ENCODE measurements around the gene RIN3.

The RIN3 gene

DNA sequence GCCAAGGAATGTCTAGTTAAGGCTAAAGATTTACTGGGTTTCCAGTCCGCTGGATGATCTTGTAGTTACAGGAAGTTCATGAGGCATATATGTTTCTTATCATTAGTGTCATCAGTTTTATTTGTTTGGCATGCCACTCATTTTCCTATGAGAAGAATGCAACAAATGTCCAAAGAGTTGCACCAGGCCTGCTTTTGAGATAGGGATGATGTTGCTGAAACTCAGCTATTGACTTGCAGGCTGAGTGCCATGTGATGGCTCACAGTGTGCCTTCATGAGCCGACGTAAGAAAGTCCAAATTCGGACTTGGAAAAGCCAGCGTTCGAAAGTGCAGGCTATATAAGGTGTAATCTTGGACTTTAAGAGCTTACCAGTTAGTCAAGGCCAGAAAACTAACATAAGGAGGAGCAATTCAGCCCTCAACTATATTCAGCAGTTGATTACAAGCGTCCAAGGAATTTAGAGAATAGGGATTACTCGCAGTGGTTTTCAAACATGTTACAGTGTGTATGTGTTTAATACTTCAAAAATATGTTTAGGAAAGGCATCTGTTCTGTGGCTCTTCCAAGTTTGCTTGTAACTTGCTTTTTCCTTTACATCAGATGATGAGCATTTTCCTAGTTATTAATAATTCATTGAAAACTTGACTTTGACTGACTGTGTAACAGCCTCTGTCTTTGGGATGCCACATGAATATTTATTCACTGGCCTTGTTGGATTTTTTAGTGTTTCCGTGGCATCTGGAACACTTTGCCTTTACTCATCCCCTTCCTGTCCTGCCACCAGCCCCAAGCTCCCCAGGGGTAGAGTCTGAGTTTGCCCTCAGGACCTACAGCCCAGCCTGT, 133.6 kb downstream of the RIN3 start:
- intact Hi-C loops (cut with DNase I): no loop called here
- no peak for DNase-seq

DNA sequence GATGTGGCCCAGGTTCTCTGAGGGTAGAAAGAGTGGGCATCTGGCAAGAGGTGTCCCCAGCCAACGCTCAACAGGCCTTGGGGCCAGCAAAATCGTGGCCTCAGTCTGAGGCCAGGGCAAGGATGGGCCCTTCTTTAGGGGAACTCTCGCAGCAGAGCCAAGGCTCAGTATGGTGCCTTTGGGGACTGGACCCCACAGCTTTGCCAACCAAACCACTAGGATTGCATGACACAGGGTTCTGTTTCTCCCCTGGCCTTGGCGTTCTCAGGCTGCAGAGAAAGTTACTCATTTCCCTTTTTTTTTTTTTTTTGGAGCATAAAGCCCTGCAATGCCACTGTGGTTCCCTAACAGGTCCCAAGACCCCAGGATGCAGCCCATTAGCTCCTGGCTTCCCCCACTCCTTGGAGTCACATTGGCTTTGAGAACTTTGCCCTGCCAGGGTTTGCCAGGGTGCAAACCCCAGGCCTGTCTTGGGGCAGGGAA, 134.3 kb downstream of the RIN3 start:
- DNase-seq: no peak
- intact Hi-C loops (cut with DNase I): no loop called here

DNA sequence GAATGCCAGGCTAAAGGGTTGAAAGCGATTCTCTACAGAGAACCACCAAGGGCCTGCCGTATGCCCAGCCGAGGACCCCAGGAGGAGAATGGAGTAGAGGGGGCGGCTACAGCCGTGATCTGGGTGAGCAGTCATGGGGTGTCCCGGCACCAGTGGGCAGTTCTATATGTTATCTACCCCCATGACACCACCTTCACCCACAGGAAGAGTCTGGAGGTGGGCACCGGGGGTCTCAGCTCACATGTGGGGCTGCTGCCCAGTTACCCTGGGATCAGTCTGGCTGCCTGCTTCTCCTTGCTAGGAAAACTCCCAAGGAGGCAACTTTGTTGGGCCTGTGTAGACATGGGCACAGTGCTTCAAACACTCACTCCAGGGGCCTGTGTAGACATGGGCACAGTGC, 135.5 kb downstream of the RIN3 start:
- no peak for DNase-seq
- intact Hi-C loops (cut with DNase I): no loop called here

DNA sequence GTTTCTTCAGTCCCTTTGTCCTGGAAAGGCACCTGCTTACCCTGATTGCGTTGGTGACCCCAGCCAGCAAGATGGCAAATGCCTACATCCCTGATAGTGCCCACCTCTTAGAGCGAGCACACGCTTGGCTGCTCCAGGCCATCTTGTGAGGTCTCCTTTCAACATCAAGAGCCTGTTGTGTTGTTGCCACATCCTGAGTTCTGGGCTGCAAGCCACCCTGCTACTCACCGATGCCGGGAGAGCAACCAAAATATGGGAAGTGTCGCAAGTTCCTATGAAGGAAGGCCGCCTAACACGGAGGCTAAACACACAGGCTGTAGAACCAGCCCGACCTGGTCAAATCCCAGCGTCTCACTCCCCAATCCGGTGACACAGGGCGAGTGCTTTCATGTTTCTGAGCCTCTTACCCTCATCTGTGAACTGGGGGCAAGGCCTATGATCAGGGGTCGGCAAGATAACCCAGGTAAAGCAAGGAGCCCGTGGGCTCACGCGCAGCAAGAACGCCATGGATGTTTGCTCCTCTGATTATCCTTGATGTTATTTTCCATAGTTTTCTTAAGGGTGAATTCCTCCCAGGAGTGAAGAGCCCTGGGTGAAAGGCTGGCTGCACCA, 136.5 kb downstream of the RIN3 start:
- peak in 39 of 42 donors; percentile 18 to 89 (median 54) for DNase-seq
- intact Hi-C loops (cut with DNase I): no loop called here

DNA sequence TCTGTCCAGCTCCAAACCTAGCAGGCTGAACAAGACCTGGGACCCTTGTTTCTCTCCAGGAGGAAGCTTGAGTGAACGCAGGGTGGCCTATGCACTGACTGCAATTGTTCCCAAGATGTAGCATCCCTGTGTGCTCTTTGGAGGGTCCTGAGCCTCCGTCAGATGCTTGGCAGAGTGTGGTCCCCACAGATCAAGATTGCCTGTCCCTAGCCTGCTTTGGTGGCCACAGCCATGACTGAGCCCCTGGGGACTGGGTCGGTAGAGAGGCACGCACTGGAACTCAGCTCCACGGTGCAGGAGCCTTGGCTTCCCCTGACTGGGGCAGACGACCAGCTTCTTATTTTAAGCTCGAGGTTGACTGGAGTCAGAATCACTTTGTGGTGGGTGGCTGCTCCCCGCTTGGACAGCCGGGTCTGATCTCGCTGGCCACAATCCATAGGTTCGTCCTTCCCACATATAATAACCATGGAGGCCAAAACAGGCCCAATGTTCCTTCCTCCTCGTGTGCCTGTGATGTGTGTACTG, 137.1 kb downstream of the RIN3 start:
- no peak for DNase-seq
- intact Hi-C loops (cut with DNase I): no loop called here

DNA sequence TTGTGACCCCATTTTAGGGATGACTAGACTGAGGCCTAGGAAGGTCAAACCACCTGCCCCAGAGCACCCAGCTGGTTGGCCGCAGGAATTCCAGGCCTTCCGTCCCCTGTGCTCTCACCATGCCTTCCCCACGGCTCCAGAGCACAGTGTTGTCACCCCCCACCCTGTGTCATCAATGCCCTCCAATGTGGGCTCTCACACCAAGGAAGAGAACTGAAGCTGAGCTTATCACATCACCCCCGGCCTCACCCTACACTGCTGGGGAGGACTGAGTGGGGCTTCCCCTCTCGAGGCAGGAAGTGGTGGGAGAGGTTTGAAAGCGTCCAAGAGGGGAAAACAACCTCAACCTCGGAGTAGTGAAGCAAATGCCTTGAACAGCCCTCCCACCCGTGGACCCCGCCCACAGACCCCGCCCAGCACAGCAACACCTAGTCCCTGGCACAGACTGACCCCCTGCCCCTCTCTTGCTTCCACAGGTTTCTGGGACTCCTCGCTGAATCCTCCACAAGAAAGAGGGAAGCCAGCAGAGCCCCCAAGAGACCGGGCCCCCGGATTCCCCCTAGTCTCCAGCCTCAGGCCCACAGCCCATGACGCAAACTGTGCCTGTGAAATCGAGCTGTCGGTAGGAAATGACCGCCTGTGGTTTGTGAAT, 137.7 kb downstream of the RIN3 start:
- peak in 32 of 42 donors; percentile 12 to 66 (median 43) for DNase-seq
- intact Hi-C loops (cut with DNase I): no loop called here

DNA sequence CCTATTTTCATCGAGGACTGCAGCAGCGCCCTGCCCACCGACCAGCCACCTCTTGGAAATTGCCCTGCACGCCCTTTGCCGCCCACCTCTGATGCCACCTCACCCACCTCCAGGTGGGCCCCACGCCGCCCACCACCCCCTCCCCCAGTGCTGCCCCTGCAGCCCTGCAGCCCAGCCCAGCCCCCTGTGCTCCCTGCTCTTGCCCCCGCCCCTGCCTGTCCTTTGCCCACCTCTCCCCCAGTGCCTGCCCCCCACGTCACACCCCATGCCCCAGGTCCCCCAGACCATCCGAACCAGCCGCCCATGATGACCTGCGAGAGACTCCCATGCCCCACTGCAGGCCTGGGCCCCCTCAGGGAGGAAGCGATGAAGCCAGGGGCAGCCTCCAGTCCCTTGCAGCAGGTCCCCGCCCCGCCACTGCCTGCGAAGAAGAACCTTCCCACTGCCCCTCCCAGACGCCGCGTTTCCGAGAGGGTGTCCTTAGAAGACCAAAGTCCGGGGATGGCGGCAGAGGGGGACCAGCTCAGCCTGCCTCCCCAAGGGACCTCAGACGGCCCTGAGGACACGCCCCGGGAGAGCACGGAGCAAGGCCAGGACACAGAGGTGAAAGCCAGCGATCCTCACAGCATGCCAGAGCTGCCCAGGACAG, 138.3 kb downstream of the RIN3 start:
- intact Hi-C loops (cut with DNase I): no loop called here
- DNase-seq: peak in 25 of 42 donors; percentile 13 to 61 (median 37)

DNA sequence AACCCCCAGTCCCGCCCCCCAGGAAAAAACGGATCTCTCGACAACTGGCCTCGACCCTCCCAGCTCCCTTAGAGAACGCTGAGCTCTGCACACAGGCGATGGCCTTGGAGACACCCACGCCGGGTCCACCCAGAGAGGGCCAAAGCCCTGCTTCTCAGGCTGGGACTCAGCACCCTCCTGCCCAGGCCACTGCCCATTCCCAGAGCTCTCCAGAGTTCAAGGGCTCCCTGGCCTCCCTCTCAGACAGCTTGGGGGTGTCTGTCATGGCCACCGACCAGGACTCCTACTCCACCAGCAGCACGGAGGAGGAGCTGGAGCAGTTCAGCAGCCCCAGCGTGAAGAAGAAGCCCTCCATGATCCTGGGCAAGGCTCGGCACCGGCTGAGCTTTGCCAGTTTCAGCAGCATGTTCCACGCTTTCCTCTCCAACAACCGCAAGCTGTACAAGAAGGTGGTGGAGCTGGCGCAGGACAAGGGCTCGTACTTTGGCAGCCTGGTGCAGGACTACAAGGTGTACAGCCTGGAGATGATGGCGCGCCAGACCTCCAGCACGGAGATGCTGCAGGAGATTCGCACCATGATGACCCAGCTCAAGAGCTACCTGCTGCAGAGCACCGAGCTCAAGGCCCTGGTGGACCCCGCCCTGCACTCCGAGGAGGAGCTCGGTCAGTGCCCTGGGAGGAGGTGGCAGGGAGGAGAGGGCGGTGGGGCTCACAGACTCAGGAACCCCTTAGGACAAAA, 139.0 kb downstream of the RIN3 start:
- no peak for DNase-seq
- intact Hi-C loops (cut with DNase I): no loop called here

DNA sequence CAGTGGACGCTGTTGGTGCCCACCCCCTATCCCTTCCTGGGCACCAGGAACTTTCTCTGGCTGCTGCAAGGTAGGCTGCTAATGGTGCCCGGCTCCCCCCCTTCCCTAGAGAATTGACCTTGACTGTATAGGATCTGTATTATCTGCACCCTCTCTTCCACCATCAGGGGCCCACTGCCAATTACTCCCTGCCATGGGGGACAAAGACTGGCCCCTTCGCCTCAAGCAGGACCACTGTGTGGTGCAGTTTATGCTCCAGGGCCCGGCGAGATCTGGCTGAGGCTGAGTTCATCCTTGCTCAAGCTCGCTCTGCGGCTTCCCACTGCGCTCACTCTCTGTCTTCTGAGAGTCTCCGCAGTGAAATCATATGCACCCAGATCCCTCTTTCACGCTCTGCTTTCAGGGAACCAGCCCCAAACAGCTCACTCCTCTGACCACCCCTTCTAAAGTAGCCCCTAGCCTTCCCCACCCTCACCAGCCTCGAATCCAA, 139.6 kb downstream of the RIN3 start:
- intact Hi-C loops (cut with DNase I): no loop called here
- DNase-seq: no peak

DNA sequence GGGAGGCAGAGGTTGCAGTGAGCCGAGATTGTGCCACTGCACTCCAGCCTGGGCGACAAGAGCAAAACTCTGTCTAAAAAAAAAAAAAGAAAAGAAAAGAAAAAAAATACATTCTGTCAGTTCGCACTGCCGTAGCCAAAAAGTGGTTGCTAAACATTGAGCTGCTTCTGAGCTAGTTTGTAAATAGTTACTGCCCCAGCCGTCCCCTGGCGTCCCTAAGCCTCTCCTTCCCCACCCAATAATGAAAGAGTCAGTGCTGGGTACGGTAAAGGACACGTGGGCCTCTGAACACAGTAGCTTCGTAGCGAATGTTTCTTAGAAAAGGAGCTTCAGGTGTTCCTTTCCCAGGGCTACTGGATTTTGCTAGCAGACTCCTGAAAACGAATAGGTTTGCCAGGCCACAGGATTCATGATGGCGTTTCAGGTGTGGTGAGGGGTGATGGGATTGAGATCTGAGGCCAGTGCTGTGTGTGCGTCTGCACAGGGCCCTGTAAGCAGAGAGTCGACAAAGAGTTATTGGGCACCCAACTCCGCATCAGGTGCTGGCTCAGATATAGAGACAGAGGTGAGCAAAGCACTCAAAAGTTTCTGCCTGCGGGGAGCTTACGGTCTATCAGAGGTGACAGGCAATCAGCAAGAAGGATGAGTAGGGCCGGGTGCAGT, 140.8 kb downstream of the RIN3 start:
- DNase-seq: no peak
- intact Hi-C loops (cut with DNase I): no loop called here

DNA sequence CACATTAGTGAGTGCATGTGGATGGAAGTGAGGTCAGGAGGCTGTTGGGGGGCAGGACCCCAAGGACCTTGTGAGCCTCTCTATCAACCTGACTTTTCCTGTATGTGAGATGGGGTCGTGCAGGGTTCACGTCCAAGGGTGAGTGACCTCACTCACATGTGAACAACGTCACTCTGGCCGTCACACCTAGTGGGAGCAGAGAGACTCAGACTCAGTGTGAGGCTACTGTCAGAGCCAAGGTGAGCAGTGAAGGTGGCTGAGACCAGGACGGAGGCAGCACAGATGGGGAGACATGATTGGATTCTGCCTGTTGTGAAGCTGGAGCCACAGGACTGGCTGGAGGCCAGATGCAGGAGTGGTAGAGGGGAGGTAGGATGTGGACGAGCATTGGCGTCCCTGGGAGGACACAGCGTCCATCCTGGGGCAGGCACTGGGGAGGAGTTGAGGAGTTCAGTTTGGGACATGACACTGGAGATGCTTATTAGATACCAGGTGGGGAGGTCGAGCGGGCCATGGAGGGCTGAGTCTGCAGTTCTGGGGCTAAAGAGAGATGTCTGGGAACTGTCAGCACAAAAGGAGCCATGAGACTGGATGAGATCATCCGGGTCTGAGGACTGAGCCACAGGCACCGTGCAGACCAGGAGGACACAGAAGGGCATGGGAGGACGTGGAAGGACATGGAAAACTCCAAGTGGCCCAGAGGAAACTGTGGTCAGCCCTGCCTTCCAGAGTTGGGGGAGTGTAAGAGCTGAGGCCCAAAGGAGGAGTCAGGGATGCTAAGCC, 142.0 kb downstream of the RIN3 start:
- no peak for DNase-seq
- intact Hi-C loops (cut with DNase I): no loop called here

DNA sequence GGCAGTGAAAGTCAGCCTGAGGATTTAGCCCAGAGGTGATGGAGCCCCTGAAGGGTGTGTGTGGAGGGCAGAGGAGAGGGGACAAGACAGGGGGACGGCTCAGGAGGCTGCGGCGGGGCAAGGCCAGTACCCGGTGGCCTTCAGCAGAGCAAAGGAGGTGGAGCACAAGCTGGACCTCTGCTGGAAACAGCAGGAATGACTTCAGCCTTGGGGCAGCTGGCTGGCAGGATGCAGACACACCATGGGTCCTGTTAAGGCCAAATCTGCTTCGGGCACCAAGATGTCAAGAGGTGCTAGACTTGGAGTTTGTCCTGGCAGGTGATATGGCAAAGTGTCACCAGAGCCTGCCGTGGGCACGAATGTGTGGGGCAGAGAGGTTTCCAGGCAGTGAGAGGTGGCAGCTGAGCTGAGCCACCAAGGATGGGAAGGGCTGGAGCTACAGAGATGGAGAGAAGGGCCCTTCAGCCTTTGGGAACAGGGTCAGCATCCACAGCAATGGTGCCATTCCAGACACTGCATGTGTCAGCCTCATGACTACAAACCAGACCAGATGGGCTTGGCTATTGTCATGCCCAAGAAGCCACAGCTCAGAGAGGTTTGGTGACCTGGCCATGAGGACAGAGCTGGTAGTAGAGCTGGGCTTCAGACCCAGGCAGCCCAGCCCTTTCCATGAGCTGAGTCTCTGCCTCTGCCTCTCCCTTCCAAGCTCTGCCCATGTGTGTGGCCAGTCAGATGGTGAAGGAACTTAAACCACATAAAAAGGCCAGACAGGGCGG, 142.9 kb downstream of the RIN3 start:
- DNase-seq: no peak
- intact Hi-C loops (cut with DNase I): no loop called here

DNA sequence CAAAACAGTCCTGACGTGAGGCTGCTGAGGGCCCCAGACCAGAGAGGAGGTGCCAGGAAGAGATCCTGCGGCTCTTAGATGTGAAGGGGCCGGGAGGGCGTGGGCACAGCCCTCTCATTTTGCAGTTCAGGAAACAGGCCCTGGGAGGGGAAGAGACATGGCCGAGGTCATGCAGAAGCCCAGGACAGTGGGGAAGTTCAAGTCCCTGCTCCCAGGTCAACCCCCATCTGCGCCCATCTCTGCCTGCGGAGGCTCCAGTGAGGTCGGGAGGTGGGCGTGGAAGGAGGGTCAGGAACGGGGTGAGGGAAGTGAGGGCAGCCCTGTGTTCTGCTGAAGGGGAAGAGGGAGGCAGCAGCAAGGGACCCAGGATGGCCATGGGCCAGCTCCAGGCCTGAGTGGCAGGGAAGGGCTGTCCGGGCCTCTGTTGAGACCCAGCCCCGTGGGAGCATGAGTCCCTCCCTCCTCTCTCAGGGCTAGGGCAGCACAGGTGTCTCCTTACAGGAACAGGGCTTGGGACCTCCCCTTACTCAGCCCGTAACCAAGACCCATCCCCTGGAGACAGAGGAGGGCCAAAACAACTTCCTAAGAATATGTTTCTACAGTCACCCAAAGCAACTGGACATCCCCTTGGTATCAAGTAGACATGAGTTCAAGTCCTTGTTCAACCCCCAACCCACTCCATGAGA, 144.0 kb downstream of the RIN3 start:
- intact Hi-C loops (cut with DNase I): no loop called here

DNA sequence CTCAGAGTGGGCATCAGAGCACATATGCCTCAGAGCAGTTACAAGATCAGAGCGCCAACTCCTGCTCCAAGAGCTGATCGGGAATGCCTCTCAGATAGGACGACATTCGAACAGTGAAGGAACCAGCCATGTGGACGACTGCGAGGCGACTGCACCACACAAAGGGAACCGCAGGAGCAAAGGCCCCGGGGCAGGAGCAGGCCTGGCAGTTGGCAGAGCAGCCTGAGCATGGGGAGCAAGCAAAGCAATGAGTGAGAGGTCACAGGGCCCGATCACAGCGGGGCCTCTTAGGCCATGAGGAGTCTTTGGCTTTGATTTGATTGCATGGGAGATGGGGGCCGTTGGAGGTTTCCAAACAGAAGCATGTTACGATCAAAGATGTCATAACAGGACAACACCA, 144.6 kb downstream of the RIN3 start:
- DNase-seq: no peak
- intact Hi-C loops (cut with DNase I): no loop called here

More for the DNA sequence above, 144.0 kb downstream of the RIN3 start:
- DNase-seq: peak in 32 of 42 donors; percentile 14 to 64 (median 35)

DNA sequence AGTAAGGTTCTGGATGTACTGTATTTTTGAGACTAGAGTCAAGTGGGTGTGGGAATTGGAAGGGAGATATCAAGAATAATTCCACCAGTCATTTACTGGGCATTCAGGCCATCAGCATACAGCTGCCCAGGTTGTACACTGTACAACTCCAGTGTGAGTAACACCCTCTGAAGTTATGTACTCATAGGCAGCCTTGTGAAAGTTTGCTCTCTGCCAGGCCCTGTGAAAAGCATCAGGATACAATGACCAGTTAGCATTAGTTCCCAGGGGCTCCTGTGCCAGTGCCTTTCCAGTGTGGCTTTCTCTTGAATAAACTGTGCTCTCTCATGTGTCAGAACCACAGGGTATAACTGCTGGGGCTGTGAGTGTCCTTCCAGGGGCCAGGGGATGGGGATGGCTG, 145.1 kb downstream of the RIN3 start:
- DNase-seq: no peak
- intact Hi-C loops (cut with DNase I): no loop called here
